ENCODE measurements around the gene PSAPL1. TPM values are rescaled to one million over a fixed set of nuclear protein-coding genes. Genes with fewer than 3 reads are reported as not detected.

PSAPL1 gene
- total RNA-seq, 1 experiment from 2014 or later, result not detected

DNA sequence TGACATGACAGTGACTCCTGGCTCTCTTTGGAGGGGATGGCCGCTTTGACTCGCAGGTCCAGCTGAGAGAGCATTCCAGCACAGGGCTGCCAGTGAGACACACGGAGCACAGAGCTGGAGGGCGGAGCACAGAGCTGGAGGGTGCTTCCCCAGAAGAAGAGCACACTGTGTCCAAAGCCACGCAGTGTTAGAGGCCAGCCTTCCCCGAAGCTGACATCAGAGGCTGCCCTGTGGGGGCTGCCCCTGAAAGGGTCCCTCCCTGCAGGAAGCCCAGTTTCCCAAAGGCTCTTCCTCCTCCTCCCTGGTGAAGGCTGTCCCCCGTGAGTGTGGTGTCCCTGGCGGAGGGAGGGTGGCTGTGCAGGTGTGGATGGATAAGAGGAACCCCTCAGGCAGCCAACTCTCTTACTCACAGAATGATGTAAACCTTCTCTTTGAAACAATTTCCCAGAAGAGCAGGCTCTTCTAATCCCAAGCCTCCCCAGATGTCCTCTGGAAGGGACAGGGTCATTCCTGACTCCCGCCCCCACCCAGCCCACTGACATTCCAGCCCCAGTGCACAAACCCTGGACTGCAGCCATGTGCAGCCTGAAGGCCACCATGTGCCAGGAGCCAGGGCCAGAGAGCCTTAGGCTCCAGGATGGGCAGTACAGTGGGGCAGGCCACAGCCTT is 53.4 kb downstream of the PSAPL1 start:
- TF ChIP-seq, protein P1, sequence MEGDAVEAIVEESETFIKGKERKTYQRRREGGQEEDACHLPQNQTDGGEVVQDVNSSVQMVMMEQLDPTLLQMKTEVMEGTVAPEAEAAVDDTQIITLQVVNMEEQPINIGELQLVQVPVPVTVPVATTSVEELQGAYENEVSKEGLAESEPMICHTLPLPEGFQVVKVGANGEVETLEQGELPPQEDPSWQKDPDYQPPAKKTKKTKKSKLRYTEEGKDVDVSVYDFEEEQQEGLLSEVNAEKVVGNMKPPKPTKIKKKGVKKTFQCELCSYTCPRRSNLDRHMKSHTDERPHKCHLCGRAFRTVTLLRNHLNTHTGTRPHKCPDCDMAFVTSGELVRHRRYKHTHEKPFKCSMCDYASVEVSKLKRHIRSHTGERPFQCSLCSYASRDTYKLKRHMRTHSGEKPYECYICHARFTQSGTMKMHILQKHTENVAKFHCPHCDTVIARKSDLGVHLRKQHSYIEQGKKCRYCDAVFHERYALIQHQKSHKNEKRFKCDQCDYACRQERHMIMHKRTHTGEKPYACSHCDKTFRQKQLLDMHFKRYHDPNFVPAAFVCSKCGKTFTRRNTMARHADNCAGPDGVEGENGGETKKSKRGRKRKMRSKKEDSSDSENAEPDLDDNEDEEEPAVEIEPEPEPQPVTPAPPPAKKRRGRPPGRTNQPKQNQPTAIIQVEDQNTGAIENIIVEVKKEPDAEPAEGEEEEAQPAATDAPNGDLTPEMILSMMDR (IDR thresholded peaks at IDR 0.05), result no peak
- TF ChIP-seq, protein P2, sequence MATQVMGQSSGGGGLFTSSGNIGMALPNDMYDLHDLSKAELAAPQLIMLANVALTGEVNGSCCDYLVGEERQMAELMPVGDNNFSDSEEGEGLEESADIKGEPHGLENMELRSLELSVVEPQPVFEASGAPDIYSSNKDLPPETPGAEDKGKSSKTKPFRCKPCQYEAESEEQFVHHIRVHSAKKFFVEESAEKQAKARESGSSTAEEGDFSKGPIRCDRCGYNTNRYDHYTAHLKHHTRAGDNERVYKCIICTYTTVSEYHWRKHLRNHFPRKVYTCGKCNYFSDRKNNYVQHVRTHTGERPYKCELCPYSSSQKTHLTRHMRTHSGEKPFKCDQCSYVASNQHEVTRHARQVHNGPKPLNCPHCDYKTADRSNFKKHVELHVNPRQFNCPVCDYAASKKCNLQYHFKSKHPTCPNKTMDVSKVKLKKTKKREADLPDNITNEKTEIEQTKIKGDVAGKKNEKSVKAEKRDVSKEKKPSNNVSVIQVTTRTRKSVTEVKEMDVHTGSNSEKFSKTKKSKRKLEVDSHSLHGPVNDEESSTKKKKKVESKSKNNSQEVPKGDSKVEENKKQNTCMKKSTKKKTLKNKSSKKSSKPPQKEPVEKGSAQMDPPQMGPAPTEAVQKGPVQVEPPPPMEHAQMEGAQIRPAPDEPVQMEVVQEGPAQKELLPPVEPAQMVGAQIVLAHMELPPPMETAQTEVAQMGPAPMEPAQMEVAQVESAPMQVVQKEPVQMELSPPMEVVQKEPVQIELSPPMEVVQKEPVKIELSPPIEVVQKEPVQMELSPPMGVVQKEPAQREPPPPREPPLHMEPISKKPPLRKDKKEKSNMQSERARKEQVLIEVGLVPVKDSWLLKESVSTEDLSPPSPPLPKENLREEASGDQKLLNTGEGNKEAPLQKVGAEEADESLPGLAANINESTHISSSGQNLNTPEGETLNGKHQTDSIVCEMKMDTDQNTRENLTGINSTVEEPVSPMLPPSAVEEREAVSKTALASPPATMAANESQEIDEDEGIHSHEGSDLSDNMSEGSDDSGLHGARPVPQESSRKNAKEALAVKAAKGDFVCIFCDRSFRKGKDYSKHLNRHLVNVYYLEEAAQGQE (IDR thresholded peaks at IDR 0.05; ENCODE audit: insufficient read depth in 1 of 2, low read depth in 2 of 2, low read length in 1 of 2), result no peak
- no peak for TF ChIP-seq SIN3A (IDR thresholded peaks at IDR 0.05; ENCODE audit: borderline replicate concordance, insufficient read depth, low read depth, low read length)
- TF ChIP-seq TCF7L2 (IDR thresholded peaks at IDR 0.05; ENCODE audit: low read depth, low read length), result no peak
- no peak for TF ChIP-seq POLR2AphosphoS5 (IDR thresholded peaks at IDR 0.05; ENCODE audit: low read depth, low read length)
- no peaks in the 10 kb centered on the region for H3K9me3 ChIP-seq (ENCODE audit: control insufficient read depth, insufficient read depth, low read depth, low read length)
- DNase-seq (ENCODE audit: low read depth, low spot score), result no peak
- H3K4me3 ChIP-seq (ENCODE audit: low read depth in 2 of 2, low read length in 2 of 2), result no peak overlapping the region
- no peaks in the 10 kb centered on the region for H3K36me3 ChIP-seq (ENCODE audit: control insufficient read depth, insufficient read depth, low read length)
- ChIA-PET CTCF (no interaction called here), POLR2A (no interaction called here)
- no peak overlapping the region for H3K27ac ChIP-seq (ENCODE audit: low read length)
- no peaks in the 10 kb centered on the region for H3K27me3 ChIP-seq (ENCODE audit: control insufficient read depth, insufficient read depth, low read length)
- intact Hi-C loops (cut with micrococcal nuclease; ENCODE audit: unreplicated experiment), result no loop called here
- in situ Hi-C loops (cut with HindIII; ENCODE audit: low pct_unique_long_range_greater_than_20kb, low sequenced_read_pairs), result no loop called here
- no peak for ATAC-seq
- no TSS peak for BruUV-seq (replicated peaks)
- H3K4me1 ChIP-seq (ENCODE audit: control insufficient read depth, insufficient read depth, low read length), result no peaks in the 10 kb centered on the region

Small RNA genes lying within 50 kb of the gene (microRNA-seq; reads per million reads assigned to microRNA genes)
- gene MIR4274 (ENCODE audit: unreplicated experiment), result not detected

Other genes with a start within 250 kb of the PSAPL1 start
- gene SORCS2, start 242.4 kb downstream of the PSAPL1 start, total RNA-seq (2021; ENCODE audit: unreplicated experiment), result 0.15 TPM